Ovary (tissue), 9 donors: ENCODE data around the gene PLXNB2. TPM values are rescaled to one million over a fixed set of nuclear protein-coding genes. Genes with fewer than 3 reads are reported as not detected.

Source experiments
- DNase-seq, 5 donors: peaks; one replicate each; pipeline ENCODE4 v3.0.0-alpha.2; 2019 to 2020
- H3K27ac ChIP-seq, 2 donors: fragments of 200-600 bp; one replicate each; pipeline versions ENCODE4 v1.5.1 to v1.8.0; 2019 to 2022
- H3K27me3 ChIP-seq: fragments of 200-600 bp; one replicate; pipeline ENCODE4 v1.8.0; 2022
- H3K36me3 ChIP-seq: fragments of 200-600 bp; sonication (generic); one replicate; pipeline ENCODE4 v1.5.1; 2019
- H3K4me1 ChIP-seq: one replicate; pipeline ENCODE4 v1.8.1; 2013; ENCODE audit warnings: mild to moderate bottlenecking, moderate library complexity; ENCODE audit not compliant: insufficient read depth
- H3K4me3 ChIP-seq: fragments of 200-600 bp; sonication (generic); one replicate; pipeline ENCODE4 v1.5.1; 2017
- H3K9me3 ChIP-seq, 2 donors: fragments of 200-600 bp in 1 of 2; sonication (generic) in 1 of 2; one replicate each; pipeline versions ENCODE4 v1.5.1 to v1.8.1; 2013 to 2019; ENCODE audit warnings: mild to moderate bottlenecking in 1 of 2, moderate library complexity in 1 of 2
- EP300 ChIP-seq: sonication (generic); formaldehyde crosslinking; IDR thresholded peaks from one replicate; pipeline ENCODE4 v1.6.1; 2017; ENCODE audit warnings: antibody characterized with exemption
- POLR2A ChIP-seq: fragments of 450-650 bp; IDR thresholded peaks from one replicate; pipeline ENCODE4 v1.6.1; 2017; ENCODE audit warnings: antibody characterized with exemption, mild to moderate bottlenecking, moderate library complexity
- WGBS, 3 donors: extraction: QIAGEN DNeasy Blood & Tissue Kit in 1 of 3; methylation state at CpG; one replicate each; pipeline versions ENCODE4 v1.1.5 to v1.1.7; 2013 to 2017; 5-methylcytosine and 5-hydroxymethylcytosine counted together
- intact Hi-C, 4 donors: fragments of 100-400 bp; cut with DNase I; formaldehyde crosslinking; loops; one replicate each; pipeline versions ENCODE4 v1.11.0 to v1.15.1; 2022 to 2023
- polyA plus RNA-seq, 2 donors: library from polyadenylated mRNA; stranded (reverse); fragments of 200-250 nt in 1 of 2; fragments of 350-450 nt in 1 of 2; fragmentation: Illumina TruSeq in 1 of 2; extraction: RNeasy Lipid Tissue Mini Kit (QIAGEN cat#74804) in 1 of 2; gene quantifications; one replicate each; pipeline ENCODE4 v1.2.3, GENCODE V29; 2013 to 2014
- total RNA-seq, 7 donors: library from RNA; depleted of rRNA in 2 of 7; stranded (reverse); fragments of >200 nt in 2 of 7; fragmentation: NEBNext Ultra II Directional in 3 of 7; extraction: Animal tissue kit (Norgen Biotek cat#: 25700) in 3 of 7; gene quantifications; one replicate each; pipeline versions ENCODE4 v1.1.0 to v1.2.4, GENCODE V29; 2016 to 2023
- TF ChIP-seq, protein P1 (sequence below), 3 donors: fragments of 450-650 bp in 2 of 3; fragments of 200-600 bp in 1 of 3; IDR thresholded peaks; one replicate each; pipeline versions ENCODE4 v1.5.1 to v1.8.0; 2016 to 2022; ENCODE audit warnings: antibody characterized with exemption in 3 of 3, mild to moderate bottlenecking in 1 of 3
- donor health status: DM: no; HTN: no; CAD: no; lungs with moderate emphysema.
- donor health status: DM: no; HTN: no; CAD: no.
- donor health status: Bipolar disorder and iron deficiency.
- donor health status: DM: yes; HTN: yes; CAD: no.
- donor health status: DM: no; HTN: no; CAD: no.
- donor health status: DM: yes; HTN: yes; CAD: no.

The PLXNB2 gene
- total and polyA plus RNA-seq, 9 donors: 26.5 to 274 (median 205) TPM

DNA sequence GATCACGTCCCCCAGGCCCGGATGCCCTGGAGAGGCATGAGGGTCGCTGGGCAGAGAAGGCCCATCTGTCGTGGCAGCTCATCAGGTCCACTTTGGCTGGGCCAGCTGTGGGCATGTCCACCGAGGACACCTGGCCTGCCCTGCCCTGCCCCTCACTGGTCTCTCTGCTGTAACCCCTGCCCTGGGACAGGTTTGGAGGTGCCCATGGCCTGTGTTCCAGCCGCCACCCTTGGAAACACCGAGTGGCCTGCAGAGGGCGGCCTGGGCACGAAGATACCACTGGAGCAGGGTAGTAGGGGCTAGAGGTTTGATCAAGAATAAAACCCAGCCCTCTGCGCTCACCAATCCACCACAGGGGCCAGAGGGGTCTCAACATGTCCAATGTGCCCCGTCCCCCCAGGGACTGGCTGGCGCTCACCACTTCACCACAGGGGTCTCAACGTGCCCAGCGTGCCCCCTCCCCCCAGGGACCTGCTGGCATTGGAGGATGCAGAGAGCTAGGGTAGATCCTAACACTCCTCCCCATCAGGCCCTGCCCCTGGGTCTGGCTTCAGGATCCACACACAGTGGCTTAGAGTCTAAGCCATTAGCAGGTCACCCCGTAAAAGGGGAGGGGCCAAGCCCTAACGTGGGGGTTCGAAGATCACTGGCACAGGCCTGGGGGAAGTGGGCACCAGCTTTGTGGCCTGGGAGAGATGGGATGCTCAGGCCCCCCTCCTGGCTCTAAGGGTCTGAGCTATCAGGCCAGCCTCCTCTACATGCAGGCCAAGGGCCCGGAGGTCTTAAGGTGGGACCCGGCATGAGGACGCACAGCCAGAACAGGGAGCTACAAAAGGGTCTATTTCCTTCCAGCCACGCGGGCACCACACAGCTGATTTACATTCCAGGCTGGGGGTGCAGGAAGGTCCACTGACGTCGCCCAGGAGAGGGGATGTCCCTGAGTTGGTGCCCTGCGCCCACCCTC is 55.1 kb downstream of the PLXNB2 start:
- peaks cover 7% of the 10 kb centered on the region for H3K4me1 ChIP-seq
- peak; percentile 71 to 83 (median 79) for DNase-seq
- peak overlapping the region in 1 of 2 donors; percentile 44 for H3K27ac ChIP-seq
- no peaks in the 10 kb centered on the region for H3K9me3 ChIP-seq
- 56 to 58% (median 57%) methylated on average over 25 of the region's 25 CpGs for WGBS, 3 donors
- no peaks in the 10 kb centered on the region for H3K36me3 ChIP-seq
- no peaks in the 10 kb centered on the region for H3K27me3 ChIP-seq
- intact Hi-C loops: loop anchor here in 3 of 4 donors (5.0 to 10.0 kb wide), 2 partner anchors 90 to 272 kb away; partner anchors contain the start of genes PPP6R2 (in 2 of the 3) and SCO2 (in 1 of the 3)
- TF ChIP-seq POLR2A (no peak), EP300 (no peak)
- TF ChIP-seq, protein P1, sequence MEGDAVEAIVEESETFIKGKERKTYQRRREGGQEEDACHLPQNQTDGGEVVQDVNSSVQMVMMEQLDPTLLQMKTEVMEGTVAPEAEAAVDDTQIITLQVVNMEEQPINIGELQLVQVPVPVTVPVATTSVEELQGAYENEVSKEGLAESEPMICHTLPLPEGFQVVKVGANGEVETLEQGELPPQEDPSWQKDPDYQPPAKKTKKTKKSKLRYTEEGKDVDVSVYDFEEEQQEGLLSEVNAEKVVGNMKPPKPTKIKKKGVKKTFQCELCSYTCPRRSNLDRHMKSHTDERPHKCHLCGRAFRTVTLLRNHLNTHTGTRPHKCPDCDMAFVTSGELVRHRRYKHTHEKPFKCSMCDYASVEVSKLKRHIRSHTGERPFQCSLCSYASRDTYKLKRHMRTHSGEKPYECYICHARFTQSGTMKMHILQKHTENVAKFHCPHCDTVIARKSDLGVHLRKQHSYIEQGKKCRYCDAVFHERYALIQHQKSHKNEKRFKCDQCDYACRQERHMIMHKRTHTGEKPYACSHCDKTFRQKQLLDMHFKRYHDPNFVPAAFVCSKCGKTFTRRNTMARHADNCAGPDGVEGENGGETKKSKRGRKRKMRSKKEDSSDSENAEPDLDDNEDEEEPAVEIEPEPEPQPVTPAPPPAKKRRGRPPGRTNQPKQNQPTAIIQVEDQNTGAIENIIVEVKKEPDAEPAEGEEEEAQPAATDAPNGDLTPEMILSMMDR (IDR thresholded peaks at IDR 0.05): peak; percentile 17 to 76 (median 64)
- no peak overlapping the region for H3K4me3 ChIP-seq

GRCh38 chr22:50251477-50252081 is 55.9 kb downstream of the PLXNB2 start:
- Histone ChIP-seq H3K4me3 (peak overlapping the region; percentile 57), H3K9me3 (no peaks in the 10 kb centered on the region), H3K36me3 (no peaks in the 10 kb centered on the region), H3K27ac (peak overlapping the region; percentile 2 to 44), H3K27me3 (no peaks in the 10 kb centered on the region), H3K4me1 (peaks cover 7% of the 10 kb centered on the region)
- no peak for TF ChIP-seq EP300
- TF ChIP-seq, protein P1 (IDR thresholded peaks at IDR 0.05): no peak
- no peak for TF ChIP-seq POLR2A
- no peak for DNase-seq
- intact Hi-C loops: loop anchor here in 3 of 4 donors (5.0 to 10.0 kb wide), 2 partner anchors 91 to 273 kb away; partner anchors contain the start of genes PPP6R2 (in 2 of the 3) and SCO2 (in 1 of the 3)
- 13 to 20% (median 16%) methylated on average over 33 to 36 of the region's 36 CpGs for WGBS, 3 donors

DNA sequence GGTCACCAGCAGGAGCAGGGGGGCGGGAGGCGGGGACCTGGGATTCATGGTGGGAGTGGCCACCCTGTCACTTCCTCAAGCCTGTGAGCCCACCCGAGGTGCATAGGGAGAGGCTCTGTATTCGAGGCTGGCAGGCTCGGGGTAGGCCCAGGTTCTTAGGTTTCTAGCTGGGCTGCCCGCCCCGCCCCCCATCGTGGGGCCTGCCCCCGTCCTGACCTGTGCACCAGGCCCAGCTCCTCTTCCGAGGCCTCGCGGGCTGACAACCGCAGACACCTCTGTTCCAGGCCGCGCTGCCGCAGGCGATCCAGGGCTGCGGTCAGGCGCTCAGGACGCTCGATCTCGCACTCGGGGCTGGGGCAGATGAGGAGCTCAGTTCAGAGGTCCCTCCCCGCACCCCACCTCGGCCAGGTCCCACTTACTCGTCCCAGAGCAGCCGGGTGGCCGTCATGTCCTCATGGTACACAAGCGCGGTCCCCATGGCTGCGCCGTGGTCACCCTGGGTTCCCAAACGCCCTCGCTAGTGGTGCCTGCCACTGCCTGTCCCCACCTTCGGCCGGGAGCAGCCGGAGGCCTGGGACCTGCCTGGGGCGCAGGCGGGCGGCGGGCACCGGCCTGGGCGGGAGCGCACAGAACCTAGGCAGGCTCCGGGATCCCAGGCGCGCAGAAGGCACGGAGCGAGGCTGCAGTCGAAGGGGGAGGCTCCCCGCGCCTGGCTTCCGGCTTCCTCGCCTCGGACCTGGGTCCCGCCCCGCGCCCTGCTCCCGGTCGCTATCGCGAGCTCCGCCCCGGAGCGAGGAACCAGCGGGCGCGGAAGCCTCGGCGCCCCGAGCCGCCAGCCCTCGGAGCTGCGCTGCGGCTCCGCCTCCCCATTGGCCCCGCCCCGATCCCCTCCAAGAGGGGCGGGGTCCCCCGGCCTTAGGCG is 56.6 kb downstream of the PLXNB2 start, which contains the start of gene HDAC10:
Gene HDAC10 (minus strand): TSS at position 711 of the 922 bp plus-strand sequence. CDS start 233 bp downstream, at position 478.
- peaks cover 7% of the 10 kb centered on the region for H3K4me1 ChIP-seq
- H3K27ac ChIP-seq: peak within 1 kb of the TSS; percentile 2 to 44
- 1% methylated on average over 59 to 81 of the region's 81 CpGs for WGBS, 3 donors
- DNase-seq: peak; percentile 75 to 88 (median 81)
- intact Hi-C loops: loop anchor here in 3 of 4 donors (5.0 to 10.0 kb wide), 2 partner anchors 91 to 274 kb away; partner anchors contain the start of genes PPP6R2 (in 2 of the 3) and SCO2 (in 1 of the 3)
- no peak for TF ChIP-seq EP300
- TF ChIP-seq, protein P1 (IDR thresholded peaks at IDR 0.05): no peak
- no peak for TF ChIP-seq POLR2A
- no peaks in the 10 kb centered on the region for H3K36me3 ChIP-seq
- H3K27me3 ChIP-seq: no peaks in the 10 kb centered on the region
- no peaks in the 10 kb centered on the region for H3K9me3 ChIP-seq
- peak within 1 kb of the TSS; percentile 57 for H3K4me3 ChIP-seq
